Upper lobe of left lung (tissue), 6 donors: Measurements from ENCODE around the gene ARVCF. TPM values are rescaled to one million over a fixed set of nuclear protein-coding genes. Genes with fewer than 3 reads are reported as not detected.

Experiments
- ATAC-seq, 2 donors: fragments of 200-7000 bp; cut with Tn5 transposase; one replicate each; pipeline ENCODE4 v1.9.1; 2022; ENCODE audit warnings: mild to moderate bottlenecking in 2 of 2, moderate library complexity in 2 of 2; ENCODE audit not compliant: low FRiP score in 2 of 2
- DNase-seq, 2 donors: peaks; one replicate each; pipeline ENCODE4 v3.0.0-alpha.2; 2019 to 2020
- H3K27ac ChIP-seq, 4 donors: fragments of 200-600 bp; sonication (generic); one replicate each; pipeline ENCODE4 v1.5.1; 2016 to 2019
- H3K27me3 ChIP-seq, 4 donors: fragments of 200-600 bp; sonication (generic); one replicate each; pipeline ENCODE4 v1.5.1; 2017 to 2019
- H3K36me3 ChIP-seq, 4 donors: fragments of 200-600 bp; sonication (generic); one replicate each; pipeline ENCODE4 v1.5.1; 2016 to 2019
- H3K4me1 ChIP-seq, 4 donors: fragments of 200-600 bp; sonication (generic); one replicate each; pipeline ENCODE4 v1.5.1; 2018 to 2019
- H3K4me3 ChIP-seq, 4 donors: fragments of 200-600 bp; sonication (generic); one replicate each; pipeline ENCODE4 v1.5.1; 2017 to 2019; ENCODE audit warnings: mild to moderate bottlenecking in 2 of 4, moderate library complexity in 1 of 4
- H3K9me3 ChIP-seq, 4 donors: fragments of 200-600 bp; sonication (generic); one replicate each; pipeline ENCODE4 v1.5.1; 2018 to 2019
- EP300 ChIP-seq, 4 donors: sonication (generic); formaldehyde crosslinking; IDR thresholded peaks; one replicate each; pipeline ENCODE4 v1.5.1; 2017; ENCODE audit warnings: antibody characterized with exemption in 4 of 4, control low read depth in 2 of 4
- POLR2A ChIP-seq, 4 donors: fragments of 450-650 bp; IDR thresholded peaks; one replicate each; pipeline ENCODE4 v1.5.1; 2016 to 2017; ENCODE audit warnings: antibody characterized with exemption in 4 of 4, mild to moderate bottlenecking in 2 of 4
- POLR2AphosphoS5 ChIP-seq, 2 donors: sonication (generic); formaldehyde crosslinking; IDR thresholded peaks; one replicate each; pipeline ENCODE4 v1.5.1; 2017; ENCODE audit warnings: antibody characterized with exemption in 2 of 2
- WGBS, 2 donors: methylation state at CpG; one replicate each; pipeline ENCODE4 v1.1.5; 2017 to 2018; 5-methylcytosine and 5-hydroxymethylcytosine counted together
- total RNA-seq, 6 donors: library from RNA; depleted of rRNA in 4 of 6; stranded (reverse); fragments of >200 nt in 4 of 6; gene quantifications; one replicate each; pipeline versions ENCODE4 v1.1.0 to v1.2.1, GENCODE V29; 2016 to 2021
- TF ChIP-seq, protein P1 (sequence below), 6 experiments: fragments of 450-650 bp in 4 of 6; fragments of 200-600 bp in 2 of 6; sonication (generic) in 2 of 6; IDR thresholded peaks; one replicate each; pipeline ENCODE4 v1.5.1; 2016 to 2019; ENCODE audit warnings: antibody characterized with exemption in 6 of 6
- donor health status: DM: no; HTN: no; CAD: no; lungs with moderate emphysema.
- donor health status: DM: no; HTN: yes; CAD: no; lungs with severe emphysema.

Gene ARVCF
- total RNA-seq, 6 donors from 2014 or later: 18.5 to 54.5 (median 22.8) TPM

- Histone ChIP-seq H3K9me3 (no peaks in the 10 kb centered on the region), H3K36me3 (peaks cover 0 to 53% (median 28%) of the 10 kb centered on the region in 4 donors), H3K27ac (no peak overlapping the region), H3K27me3 (no peaks in the 10 kb centered on the region), H3K4me1 (peaks cover 10 to 31% (median 18%) of the 10 kb centered on the region in 4 donors), H3K4me3 (no peak overlapping the region)
- 85 to 88% methylated on average over 15 to 16 of the region's 16 CpGs for WGBS, 2 donors
- ATAC-seq: no peak
- no peak for TF ChIP-seq POLR2AphosphoS5 (IDR thresholded peaks at IDR 0.05)
- TF ChIP-seq, protein P1, sequence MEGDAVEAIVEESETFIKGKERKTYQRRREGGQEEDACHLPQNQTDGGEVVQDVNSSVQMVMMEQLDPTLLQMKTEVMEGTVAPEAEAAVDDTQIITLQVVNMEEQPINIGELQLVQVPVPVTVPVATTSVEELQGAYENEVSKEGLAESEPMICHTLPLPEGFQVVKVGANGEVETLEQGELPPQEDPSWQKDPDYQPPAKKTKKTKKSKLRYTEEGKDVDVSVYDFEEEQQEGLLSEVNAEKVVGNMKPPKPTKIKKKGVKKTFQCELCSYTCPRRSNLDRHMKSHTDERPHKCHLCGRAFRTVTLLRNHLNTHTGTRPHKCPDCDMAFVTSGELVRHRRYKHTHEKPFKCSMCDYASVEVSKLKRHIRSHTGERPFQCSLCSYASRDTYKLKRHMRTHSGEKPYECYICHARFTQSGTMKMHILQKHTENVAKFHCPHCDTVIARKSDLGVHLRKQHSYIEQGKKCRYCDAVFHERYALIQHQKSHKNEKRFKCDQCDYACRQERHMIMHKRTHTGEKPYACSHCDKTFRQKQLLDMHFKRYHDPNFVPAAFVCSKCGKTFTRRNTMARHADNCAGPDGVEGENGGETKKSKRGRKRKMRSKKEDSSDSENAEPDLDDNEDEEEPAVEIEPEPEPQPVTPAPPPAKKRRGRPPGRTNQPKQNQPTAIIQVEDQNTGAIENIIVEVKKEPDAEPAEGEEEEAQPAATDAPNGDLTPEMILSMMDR (IDR thresholded peaks at IDR 0.05): no peak
- TF ChIP-seq EP300 (IDR thresholded peaks at IDR 0.05): no peak
- no peak for DNase-seq
These were observed 18.9 kb upstream of the ARVCF start for GRCh38 chr22:20035375-20036083.

- H3K27ac ChIP-seq: no peak overlapping the region
- ATAC-seq (no peak), DNase-seq (no peak)
- no peaks in the 10 kb centered on the region for H3K9me3 ChIP-seq
- H3K4me1 ChIP-seq: peaks cover 10 to 31% (median 18%) of the 10 kb centered on the region in 4 donors
- no peak overlapping the region for H3K4me3 ChIP-seq
- TF ChIP-seq, protein P1 (IDR thresholded peaks at IDR 0.05): no peak
- TF ChIP-seq EP300 (IDR thresholded peaks at IDR 0.05): no peak
- TF ChIP-seq POLR2A (IDR thresholded peaks at IDR 0.05): no peak
- H3K36me3 ChIP-seq: peaks cover 0 to 43% (median 26%) of the 10 kb centered on the region in 4 donors
- no peaks in the 10 kb centered on the region for H3K27me3 ChIP-seq
- WGBS, 2 donors: 84 to 98% methylated on average over 5 of the region's 5 CpGs
These were observed 17.5 kb upstream of the ARVCF start for GRCh38 chr22:20034143-20034542.

DNA sequence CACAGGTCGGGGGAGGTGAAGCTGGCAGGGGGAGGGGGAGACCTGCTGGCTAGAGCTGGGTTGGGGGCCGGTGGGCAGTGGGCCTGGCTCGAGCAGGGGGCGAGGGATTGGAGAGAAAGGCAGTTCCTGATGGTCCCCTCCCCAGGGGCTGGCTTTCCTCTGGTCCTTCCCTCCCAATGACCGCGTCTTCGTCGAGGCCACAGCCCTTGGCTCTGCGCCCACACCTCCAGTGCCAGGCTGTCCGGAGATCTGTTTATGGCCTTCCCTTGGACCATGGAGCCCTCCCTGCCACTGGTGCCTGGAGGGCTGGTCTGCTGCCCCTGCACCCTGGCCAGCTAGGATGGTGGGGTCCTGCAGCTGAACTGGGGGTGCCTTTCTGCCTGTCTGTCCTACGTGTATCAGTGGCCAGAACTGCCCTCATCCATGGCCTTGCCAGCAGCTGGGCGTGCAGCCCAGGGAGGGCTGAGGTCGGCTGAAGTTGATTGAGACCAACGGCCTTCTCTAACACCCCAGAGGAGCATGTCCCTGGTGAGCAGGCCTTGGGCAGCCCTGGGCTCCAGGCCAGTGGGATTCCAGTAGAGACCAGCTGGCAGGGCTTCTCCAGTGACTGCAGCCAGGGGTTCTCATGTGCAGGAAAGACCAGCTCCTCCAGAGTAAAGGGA, 16.6 kb upstream of the ARVCF start:
- peaks cover 16 to 35% (median 18%) of the 10 kb centered on the region in 4 donors for H3K4me1 ChIP-seq
- peaks cover 0 to 34% (median 23%) of the 10 kb centered on the region in 4 donors for H3K36me3 ChIP-seq
- H3K27me3 ChIP-seq: no peaks in the 10 kb centered on the region
- ATAC-seq (no peak), DNase-seq (no peak)
- 68 to 75% methylated on average over 8 to 14 of the region's 14 CpGs for WGBS, 2 donors
- no peak overlapping the region for H3K27ac ChIP-seq
- H3K9me3 ChIP-seq: no peaks in the 10 kb centered on the region
- H3K4me3 ChIP-seq: no peak overlapping the region
- TF ChIP-seq, protein P1 (IDR thresholded peaks at IDR 0.05): no peak
- TF ChIP-seq POLR2AphosphoS5 (IDR thresholded peaks at IDR 0.05): no peak
- no peak for TF ChIP-seq POLR2A (IDR thresholded peaks at IDR 0.05)
- TF ChIP-seq EP300 (IDR thresholded peaks at IDR 0.05): no peak

DNA sequence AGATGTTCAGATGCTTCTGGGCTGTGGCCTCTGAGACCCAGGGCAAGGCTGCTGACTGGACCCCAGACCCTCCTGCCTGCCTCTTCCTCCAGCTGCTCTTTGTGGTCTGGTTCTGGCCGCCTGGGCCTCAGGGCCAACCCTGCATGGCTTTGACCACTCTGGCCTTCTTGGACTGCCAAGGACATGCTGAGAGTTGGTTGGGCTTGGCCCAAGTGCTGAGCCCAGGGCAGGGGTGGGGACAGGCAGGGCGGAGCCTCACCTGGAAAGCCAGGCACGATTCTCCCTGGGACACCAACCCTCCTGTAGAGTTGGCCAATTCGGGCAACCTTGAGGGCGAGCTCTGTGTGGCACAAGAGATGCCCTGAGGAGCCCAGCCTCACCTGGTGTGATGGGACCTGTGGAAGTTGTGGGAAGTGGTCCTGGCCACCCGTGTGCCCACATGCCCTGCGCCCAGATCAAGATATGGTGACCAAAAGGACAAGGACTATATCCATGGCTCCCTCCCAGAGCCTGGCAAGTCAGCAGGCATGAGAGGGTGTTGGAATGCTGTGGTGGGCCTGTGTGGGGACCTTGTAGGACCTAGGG, 15.9 kb upstream of the ARVCF start:
- no peak for DNase-seq
- 90% methylated on average over 7 of the region's 7 CpGs; no CpG with 5 or more reads in 1 of the 2 donors for WGBS, 2 donors
- ATAC-seq: peak in 1 of 2 donors; percentile 11
- no peak overlapping the region for H3K27ac ChIP-seq
- H3K27me3 ChIP-seq: no peaks in the 10 kb centered on the region
- H3K4me3 ChIP-seq: no peak overlapping the region
- TF ChIP-seq, protein P1 (IDR thresholded peaks at IDR 0.05): no peak
- no peak for TF ChIP-seq POLR2A (IDR thresholded peaks at IDR 0.05)
- TF ChIP-seq POLR2AphosphoS5 (IDR thresholded peaks at IDR 0.05): no peak
- TF ChIP-seq EP300 (IDR thresholded peaks at IDR 0.05): no peak
- peaks cover 16 to 35% (median 18%) of the 10 kb centered on the region in 4 donors for H3K4me1 ChIP-seq
- peaks cover 0 to 27% (median 19%) of the 10 kb centered on the region in 4 donors for H3K36me3 ChIP-seq
- H3K9me3 ChIP-seq: no peaks in the 10 kb centered on the region
